HepG2 (cell line): Measurements from ENCODE around the gene GLCE. TPM values are rescaled to one million over a fixed set of nuclear protein-coding genes. Genes with fewer than 3 reads are reported as not detected.

Source experiments
- ATAC-seq: fragments of 200-7000 bp; cut with Tn5 transposase; 3 replicates; pipeline ENCODE4 v1.9.1; 2020; ENCODE audit warnings: mild to moderate bottlenecking, moderate library complexity
- BruUV-seq: library from RNA; stranded (reverse); fragments of 400-500 nt; replicated peaks from 2 replicates; lab custom pipeline; 2021; lab: Mats Ljungman, UMichigan
- CTCF ChIA-PET: fragments of 300-600 bp; formaldehyde crosslinking; extraction: SDS; loops from one replicate; lab custom pipeline; 2021; ENCODE audit warnings: low total read pairs, inconsistent platforms, low intra/inter-chr PET ratio; lab: Yijun Ruan, JAX
- POLR2A ChIA-PET: fragments of 350-600 bp; sonication (Branson Sonifier 250); formaldehyde crosslinking; loops from one replicate; lab custom pipeline; 2020; ENCODE audit warnings: antibody characterized with exemption, inconsistent platforms; lab: Yijun Ruan, JAX
- DNase-seq: peaks from one replicate; pipeline ENCODE4 v3.0.0-alpha.2; 2015; ENCODE audit warnings: low spot score
- FAIRE-seq: peaks from 3 replicates; lab custom pipeline; 2011; peaks lifted over from hg19 to GRCh38; lab: Jason Lieb, UNC
- H2AFZ ChIP-seq: one replicate; pipeline ENCODE4 v1.6.1; 2011; ENCODE audit warnings: low read length, inconsistent platforms
- H3K27ac ChIP-seq: fragments of 300-600 bp; 3 replicates; pipeline ENCODE4 v1.8.0; 2011; ENCODE audit warnings: mixed run types, mild to moderate bottlenecking, mixed read lengths, low read length, inconsistent platforms; ENCODE audit not compliant: insufficient read depth; ENCODE audit errors: extremely low read length
- H3K27me3 ChIP-seq, 2 experiments: fragments of 200-600 bp in 1 of 2; 2 replicates in 1 of 2; 3 replicates in 1 of 2; pipeline versions ENCODE4 v1.6.0 to v1.8.0; 2011; ENCODE audit warnings: low read length in 2 of 2, mild to moderate bottlenecking in 2 of 2, moderate library complexity in 2 of 2, inconsistent platforms in 1 of 2; ENCODE audit not compliant: insufficient read depth in 2 of 2, control insufficient read depth in 1 of 2
- H3K36me3 ChIP-seq, 2 experiments: fragments of 200-600 bp in 1 of 2; replicated peaks in 1 of 2; 2 replicates in 1 of 2; 3 replicates in 1 of 2; pipeline versions ENCODE4 v1.5.1 to v1.8.0; 2011; ENCODE audit warnings: low read length in 2 of 2, inconsistent platforms in 1 of 2; ENCODE audit not compliant: insufficient read depth in 2 of 2, control insufficient read depth in 1 of 2
- H3K4me1 ChIP-seq: 2 replicates; pipeline ENCODE4 v1.5.1; 2012; ENCODE audit warnings: low read length, inconsistent platforms; ENCODE audit not compliant: insufficient read depth
- H3K4me2 ChIP-seq: 2 replicates; pipeline ENCODE4 v1.6.0; 2011; ENCODE audit warnings: low read depth, low read length, inconsistent platforms
- H3K4me3 ChIP-seq, 3 experiments: fragments of 200-600 bp in 1 of 3; sonication (generic), shearing (Covaris generic) in 1 of 3; replicated peaks in 1 of 3; 2 replicates each; pipeline ENCODE4 v1.5.1; 2011 to 2016; ENCODE audit warnings: low read length in 3 of 3, inconsistent platforms in 2 of 3, low read depth in 2 of 3, mild to moderate bottlenecking in 2 of 3, control low read depth in 1 of 3, mixed read lengths in 1 of 3; ENCODE audit not compliant: insufficient read depth in 1 of 3
- H3K79me2 ChIP-seq: one replicate; pipeline ENCODE4 v1.6.1; 2011; ENCODE audit warnings: low read length, inconsistent platforms; ENCODE audit not compliant: insufficient read depth
- H3K9ac ChIP-seq: 2 replicates; pipeline ENCODE4 v1.6.0; 2011; ENCODE audit warnings: mild to moderate bottlenecking, low read depth, low read length, inconsistent platforms; ENCODE audit not compliant: insufficient read depth
- H3K9me3 ChIP-seq: 2 replicates; pipeline ENCODE4 v1.5.1; 2012; ENCODE audit warnings: mild to moderate bottlenecking, low read length
- H4K20me1 ChIP-seq: 2 replicates; pipeline ENCODE4 v1.6.0; 2011; ENCODE audit warnings: inconsistent platforms, mild to moderate bottlenecking, low read length, moderate library complexity; ENCODE audit not compliant: insufficient read depth
- JUNB ChIP-seq: sonication (generic); formaldehyde crosslinking; IDR thresholded peaks from 2 replicates; pipeline ENCODE4 v1.8.0; 2022; ENCODE audit warnings: missing genetic modification reagents, mild to moderate bottlenecking, borderline replicate concordance
- MATR3 ChIP-seq: sonication (generic); formaldehyde crosslinking; IDR thresholded peaks from 2 replicates; pipeline ENCODE4 v1.4.0; 2020; ENCODE audit warnings: missing genetic modification reagents
- MZF1 ChIP-seq: sonication (generic); formaldehyde crosslinking; IDR thresholded peaks from 2 replicates; pipeline ENCODE4 v1.8.1; 2023; ENCODE audit warnings: mild to moderate bottlenecking, missing genetic modification reagents, borderline replicate concordance
- SNAPC2 ChIP-seq: sonication (generic); formaldehyde crosslinking; IDR thresholded peaks from 2 replicates; pipeline ENCODE4 v1.8.1; 2022; ENCODE audit warnings: mild to moderate bottlenecking, missing genetic modification reagents
- ZNF703 ChIP-seq: sonication (generic); formaldehyde crosslinking; IDR thresholded peaks from 2 replicates; pipeline ENCODE4 v1.5.1; 2020; ENCODE audit warnings: missing genetic modification reagents, mild to moderate bottlenecking, moderate library complexity, borderline replicate concordance
- WGBS: methylation state at CpG from one replicate; pipeline ENCODE4 v1.1.6; 2017; ENCODE audit warnings: low lambda C conversion rate; 5-methylcytosine and 5-hydroxymethylcytosine counted together
- in situ Hi-C: cut with HindIII; loops from 2 replicates; pipeline ENCODE4 v1.10.0; 2017; ENCODE audit warnings: low pct_unique_long_range_greater_than_20kb; ENCODE audit not compliant: extremely low pct_ligation_motif_present
- intact Hi-C: fragments of 100-400 bp; cut with micrococcal nuclease; formaldehyde crosslinking; loops from one replicate; pipeline ENCODE4 v1.10.0; 2022; ENCODE audit not compliant: unreplicated experiment
- polyA plus RNA-seq, 8 experiments: library from polyadenylated mRNA; depleted of rRNA in 3 of 8; stranded (reverse) in 7 of 8; unstranded in 1 of 8; fragments of >200 nt; fragmentation: Illumina TruSeq in 4 of 8; extraction: Trizol in 4 of 8; gene quantifications; 2 replicates each; pipeline versions ENCODE4 v1.2.1 to v1.2.3, GENCODE V29; 2011 to 2016; ENCODE audit warnings: low read depth in 4 of 8, missing spikeins in 1 of 8, mixed read lengths in 1 of 8; ENCODE audit not compliant: insufficient read depth in 1 of 8
- total RNA-seq, 5 experiments: library from RNA; depleted of rRNA; stranded (reverse); fragments of >200 nt; fragmentation: Illumina TruSeq; extraction: Trizol; gene quantifications; 2 replicates each; pipeline ENCODE4 v1.2.3, GENCODE V29; 2016; ENCODE audit warnings: low read depth in 1 of 5
- TF ChIP-seq, protein P1 (sequence below): sonication (generic); formaldehyde crosslinking; IDR thresholded peaks from 2 replicates; pipeline ENCODE4 v1.4.0; 2020; ENCODE audit warnings: mild to moderate bottlenecking, missing genetic modification reagents

GLCE gene
- total and polyA plus RNA-seq, 2 of the 13 experiments (the other 11 are each of a cell fraction or from before 2014, with no cell fraction given): 12.9 to 23.4 TPM

DNA sequence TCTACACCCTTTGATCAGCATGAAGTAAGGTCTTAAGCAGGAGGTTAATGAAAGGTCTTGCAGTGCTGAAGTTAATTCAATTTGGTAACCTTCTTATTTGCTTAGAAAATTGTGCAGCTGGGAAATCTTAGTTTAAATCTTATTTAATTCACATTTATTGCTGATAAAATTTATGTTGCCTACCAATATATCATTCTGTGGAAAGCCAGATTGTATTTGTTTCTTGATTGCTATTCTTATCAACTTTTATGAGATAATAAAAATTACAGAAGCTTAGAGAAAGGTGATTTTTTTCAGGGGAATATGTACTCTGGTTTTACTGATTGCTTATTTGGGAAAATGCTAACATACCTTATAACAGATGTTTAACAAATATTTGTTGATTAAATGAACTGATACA lies 74.2 kb downstream of the GLCE start:
- DNase-seq (no peak), ATAC-seq (no peak), FAIRE-seq (no peak)
- H3K9me3 ChIP-seq: no peaks in the 10 kb centered on the region
- no peaks in the 10 kb centered on the region for H4K20me1 ChIP-seq
- H3K4me1 ChIP-seq: no peaks in the 10 kb centered on the region
- no peak overlapping the region for H3K9ac ChIP-seq
- no peaks in the 10 kb centered on the region for H3K27me3 ChIP-seq
- no peak overlapping the region for H3K4me2 ChIP-seq
- no peak for TF ChIP-seq ZNF703 (CRISPR knock-in tag)
- TF ChIP-seq SNAPC2: no peak
- TF ChIP-seq MATR3 (CRISPR knock-in tag): no peak
- no peak for TF ChIP-seq JUNB
- no peak for TF ChIP-seq MZF1 (CRISPR knock-in tag)
- ChIA-PET POLR2A (no interaction called here), CTCF (no interaction called here)
- no peak overlapping the region for H2AFZ ChIP-seq
- no peak overlapping the region for H3K27ac ChIP-seq
- no peaks in the 10 kb centered on the region for H3K36me3 ChIP-seq
- intact Hi-C loops (no loop called here), in situ Hi-C loops (no loop called here)
- no peaks in the 10 kb centered on the region for H3K79me2 ChIP-seq
- BruUV-seq: no TSS peak
- H3K4me3 ChIP-seq: no peak overlapping the region

DNA sequence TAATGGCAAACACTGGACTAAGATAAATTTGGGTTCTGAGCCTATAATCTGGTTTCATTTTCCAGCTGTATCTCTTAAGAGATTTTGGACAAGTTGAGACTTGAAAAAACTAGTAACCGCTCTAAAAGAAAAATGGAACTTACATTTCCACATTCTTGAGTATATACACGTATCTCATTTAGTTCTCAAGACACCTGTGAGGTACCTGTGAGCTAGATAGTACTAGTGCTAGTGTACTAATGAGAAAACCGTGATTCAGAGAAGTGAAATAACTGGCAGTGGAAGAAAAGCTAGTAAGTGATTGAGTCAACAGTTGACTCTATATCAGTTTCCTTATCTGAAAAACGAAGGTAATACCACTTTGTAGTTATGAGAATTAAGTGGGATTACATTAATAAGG lies 76.1 kb downstream of the GLCE start:
- Histone ChIP-seq H3K9me3 (no peaks in the 10 kb centered on the region), H3K79me2 (no peaks in the 10 kb centered on the region), H3K4me1 (no peaks in the 10 kb centered on the region), H3K4me2 (no peak overlapping the region), H3K27ac (no peak overlapping the region), H3K9ac (no peak overlapping the region), H3K27me3 (no peaks in the 10 kb centered on the region), H3K36me3 (no peaks in the 10 kb centered on the region), H3K4me3 (no peak overlapping the region), H2AFZ (no peak overlapping the region), H4K20me1 (no peaks in the 10 kb centered on the region)
- FAIRE-seq (no peak), ATAC-seq (no peak), DNase-seq (no peak)
- no TSS peak for BruUV-seq
- in situ Hi-C loops (no loop called here), intact Hi-C loops (no loop called here)
- POLR2A ChIA-PET: no interaction called here
- TF ChIP-seq, protein P1, sequence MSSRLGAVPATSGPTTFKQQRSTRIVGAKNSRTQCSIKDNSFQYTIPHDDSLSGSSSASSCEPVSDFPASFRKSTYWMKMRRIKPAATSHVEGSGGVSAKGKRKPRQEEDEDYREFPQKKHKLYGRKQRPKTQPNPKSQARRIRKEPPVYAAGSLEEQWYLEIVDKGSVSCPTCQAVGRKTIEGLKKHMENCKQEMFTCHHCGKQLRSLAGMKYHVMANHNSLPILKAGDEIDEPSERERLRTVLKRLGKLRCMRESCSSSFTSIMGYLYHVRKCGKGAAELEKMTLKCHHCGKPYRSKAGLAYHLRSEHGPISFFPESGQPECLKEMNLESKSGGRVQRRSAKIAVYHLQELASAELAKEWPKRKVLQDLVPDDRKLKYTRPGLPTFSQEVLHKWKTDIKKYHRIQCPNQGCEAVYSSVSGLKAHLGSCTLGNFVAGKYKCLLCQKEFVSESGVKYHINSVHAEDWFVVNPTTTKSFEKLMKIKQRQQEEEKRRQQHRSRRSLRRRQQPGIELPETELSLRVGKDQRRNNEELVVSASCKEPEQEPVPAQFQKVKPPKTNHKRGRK (CRISPR knock-in tag): no peak
- CTCF ChIA-PET: no interaction called here
- 93% methylated on average over 4 of the region's 4 CpGs for WGBS
